NCI-H524 (cell line): ENCODE data around the gene DDX46.
"Not testable (repeated sequence)": the region's sequence is repeated elsewhere in the genome, so short reads cannot be mapped to it uniquely, and the experiment has no call there.

Experiments
- DNase-seq, 2 experiments: peaks; one replicate each; lab custom pipeline; 2025; lab: John Stamatoyannopoulos, UW

The DDX46 gene

GRCh38 chr5:134784946-134785620 is 26.5 kb downstream of the DDX46 start:
- DNase-seq, result no peak

DNA sequence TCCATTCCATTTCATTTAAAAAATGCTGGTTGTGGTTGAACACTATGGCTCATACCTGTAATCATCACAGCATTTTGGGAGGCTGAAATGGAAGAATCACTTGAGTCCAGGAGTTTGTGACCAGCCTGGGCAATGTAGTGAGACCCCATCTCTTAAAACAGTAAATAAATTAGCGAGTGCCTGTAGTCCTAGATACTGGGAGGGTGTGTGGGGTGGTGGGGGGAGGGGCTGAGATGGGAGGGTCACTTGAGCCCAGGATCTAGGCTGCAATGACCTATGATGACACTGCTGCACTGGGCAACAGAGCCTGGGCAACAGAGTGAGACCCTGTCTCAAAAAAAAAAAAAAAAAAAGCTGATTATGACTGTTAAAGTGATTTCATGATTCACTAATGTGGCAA is 29.1 kb downstream of the DDX46 start:
- no peak for DNase-seq

DNA sequence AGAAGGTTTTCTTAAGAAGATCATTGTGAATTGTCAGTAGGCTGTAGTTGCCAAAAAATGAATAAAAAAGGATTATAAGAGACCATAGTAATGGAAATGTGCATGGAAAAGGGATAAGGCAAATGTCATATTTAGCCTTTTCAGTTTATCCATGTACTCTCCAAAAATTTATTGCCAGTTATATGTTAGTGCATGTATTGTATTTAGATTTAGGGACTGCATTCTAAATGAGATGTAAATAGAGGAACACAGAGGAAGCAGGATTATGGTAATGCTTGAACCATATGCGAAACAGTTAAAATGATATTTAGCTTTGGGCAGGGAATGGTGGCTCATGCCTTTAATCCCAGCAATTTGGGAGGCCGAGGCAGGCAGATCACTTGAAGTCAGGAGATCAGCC is 33.0 kb downstream of the DDX46 start:
- no peak for DNase-seq

DNA sequence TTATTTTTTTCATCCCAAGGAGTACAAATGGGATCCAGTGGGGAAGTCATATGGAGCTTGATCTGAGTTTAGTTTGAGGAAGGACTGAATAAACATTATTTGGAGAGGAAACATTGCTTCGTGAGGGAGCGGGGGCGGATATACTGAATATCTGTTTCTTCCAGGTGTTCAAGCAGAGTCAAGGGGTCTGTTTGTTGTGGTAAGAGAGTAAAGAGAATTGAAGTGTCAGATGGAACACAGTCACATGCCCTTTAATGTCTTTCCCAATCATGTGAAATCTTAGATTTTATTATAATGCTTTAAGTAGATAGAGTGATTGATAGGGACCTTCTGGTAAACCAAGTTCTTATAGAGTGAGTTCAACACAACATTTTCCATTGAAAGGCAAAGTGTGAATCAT is 33.7 kb downstream of the DDX46 start:
- DNase-seq, result no peak

DNA sequence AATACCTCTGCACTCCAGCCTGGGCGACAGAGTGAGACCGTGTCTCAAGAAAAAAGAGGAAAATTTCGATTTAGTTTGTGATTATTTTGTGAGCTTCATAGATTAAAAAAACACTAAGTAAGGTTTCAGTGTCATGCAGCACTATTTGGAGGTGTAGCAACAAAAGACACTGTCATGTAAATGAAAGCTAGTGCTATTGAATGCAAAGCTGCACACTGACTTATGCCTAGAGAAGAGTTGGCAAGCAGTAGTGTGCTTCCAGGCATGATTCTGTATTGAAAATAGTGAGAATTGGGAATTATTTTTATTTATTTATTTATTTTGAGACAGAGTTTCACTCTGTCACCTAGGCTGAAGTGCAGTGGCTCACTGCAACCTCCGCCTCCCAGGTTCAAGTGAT is 34.5 kb downstream of the DDX46 start:
- no peak for DNase-seq

- no peak for DNase-seq
Observed at GRCh38 chr5:134794082-134794481, 35.5 kb downstream of the DDX46 start.

- DNase-seq, result no peak
Observed at GRCh38 chr5:134794819-134795218, 36.2 kb downstream of the DDX46 start.

- DNase-seq, result no peak
Observed at GRCh38 chr5:134798468-134798867, 39.9 kb downstream of the DDX46 start.

DNA sequence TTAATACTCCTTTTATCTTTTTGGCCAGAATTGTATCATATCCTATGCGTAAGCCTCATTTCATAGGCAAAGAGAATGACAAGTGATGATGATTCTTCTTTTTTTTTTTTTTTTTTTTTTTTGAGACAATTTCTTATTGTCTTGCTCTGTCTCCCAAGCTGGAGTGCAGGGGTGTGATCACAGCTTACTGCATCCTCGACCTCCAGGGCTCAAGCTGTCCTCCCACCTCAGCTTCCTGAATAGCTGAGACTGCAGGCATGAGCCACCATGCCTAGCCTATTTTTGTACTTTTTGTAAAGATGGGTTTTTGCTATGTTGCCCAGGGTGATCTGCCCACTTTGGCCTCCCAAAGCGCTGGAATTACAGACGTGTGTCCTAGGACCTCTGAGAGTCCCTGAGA is 45.2 kb downstream of the DDX46 start:
- no peak for DNase-seq

DNA sequence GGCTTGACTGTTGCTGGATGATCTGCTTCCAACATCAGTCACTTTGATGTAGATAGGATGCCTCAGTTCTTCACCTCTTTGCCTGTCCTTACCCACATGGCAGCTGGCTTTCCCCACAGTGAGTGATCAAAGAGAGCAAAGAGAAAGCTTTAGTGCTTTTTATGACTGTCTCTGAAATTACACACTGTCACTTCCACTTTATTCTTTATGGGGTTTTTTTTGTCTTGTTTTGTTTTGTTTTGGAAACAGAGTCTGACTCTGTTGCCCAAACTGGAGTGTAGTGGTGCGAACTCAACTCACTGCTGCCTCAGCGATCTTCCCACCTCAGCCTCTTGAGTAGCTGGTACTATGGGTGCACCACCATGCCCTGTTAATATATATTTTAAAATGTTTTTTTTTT is 54.8 kb downstream of the DDX46 start:
- DNase-seq, result no peak

- DNase-seq, result no peak
Observed at GRCh38 chr5:134813827-134814226, 55.2 kb downstream of the DDX46 start.

DNA sequence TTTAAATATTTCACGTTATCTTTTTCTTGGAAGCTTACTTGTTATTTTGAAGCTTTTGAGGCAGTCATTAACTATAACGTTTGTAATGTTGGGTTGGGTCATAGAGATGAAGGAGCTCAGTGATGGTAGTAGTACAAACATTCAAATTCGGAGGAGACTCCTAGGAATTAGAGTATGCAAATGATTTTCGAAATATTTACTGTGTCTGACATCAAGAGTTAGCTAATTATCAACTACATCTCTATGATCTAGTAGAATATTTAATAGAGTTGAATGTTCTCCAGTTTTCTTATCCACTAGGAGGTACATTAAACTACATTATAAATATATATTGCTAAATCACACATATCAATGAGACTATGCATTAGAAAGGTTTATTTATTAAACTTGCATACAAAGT is 58.4 kb downstream of the DDX46 start:
- no peak for DNase-seq

DNA sequence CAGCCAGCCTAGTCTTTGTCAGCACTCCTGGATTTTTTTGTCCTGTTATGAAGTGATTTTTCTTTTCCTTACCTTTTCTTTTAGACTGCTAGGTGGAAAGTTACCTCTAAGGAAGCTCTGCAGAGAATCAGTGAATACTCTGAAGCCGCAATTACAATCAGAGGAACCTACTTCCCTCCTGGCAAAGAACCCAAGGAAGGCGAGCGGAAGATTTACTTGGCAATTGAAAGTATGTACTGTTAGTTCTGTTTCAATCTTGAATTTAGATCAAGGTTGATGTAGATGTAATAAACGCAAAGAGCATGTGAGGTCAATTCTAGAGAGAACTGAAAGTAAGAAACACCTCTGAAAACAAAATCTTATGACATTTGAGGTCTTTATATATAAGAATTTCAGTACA is 60.2 kb downstream of the DDX46 start:
- no peak for DNase-seq

DNA sequence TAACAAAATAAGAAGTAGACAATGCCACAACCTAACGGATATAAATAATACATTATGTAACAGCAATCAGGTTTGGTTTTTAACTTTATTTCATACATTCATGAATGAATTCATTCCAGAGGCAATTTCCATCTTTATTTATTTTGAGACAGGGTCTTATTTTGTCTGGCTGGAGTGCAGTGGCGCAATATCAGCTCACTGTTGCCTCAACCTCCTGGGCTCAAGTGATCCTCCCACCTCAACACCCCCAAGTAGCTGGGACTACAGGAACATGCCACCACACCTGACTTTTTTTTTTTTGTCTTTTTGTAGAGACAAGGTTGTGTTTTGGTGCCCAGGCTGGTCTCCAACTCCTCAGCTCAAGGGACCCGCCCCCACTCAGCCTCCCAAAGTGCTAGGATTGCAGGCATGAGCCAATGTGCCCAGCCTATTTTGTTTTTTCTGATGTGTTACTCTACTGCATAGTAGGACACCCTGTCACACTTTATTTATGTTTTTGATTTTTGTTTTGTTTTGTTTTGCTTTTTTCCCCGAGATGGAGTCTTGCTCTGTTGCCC is 60.9 kb downstream of the DDX46 start:
- DNase-seq, result no peak

DNA sequence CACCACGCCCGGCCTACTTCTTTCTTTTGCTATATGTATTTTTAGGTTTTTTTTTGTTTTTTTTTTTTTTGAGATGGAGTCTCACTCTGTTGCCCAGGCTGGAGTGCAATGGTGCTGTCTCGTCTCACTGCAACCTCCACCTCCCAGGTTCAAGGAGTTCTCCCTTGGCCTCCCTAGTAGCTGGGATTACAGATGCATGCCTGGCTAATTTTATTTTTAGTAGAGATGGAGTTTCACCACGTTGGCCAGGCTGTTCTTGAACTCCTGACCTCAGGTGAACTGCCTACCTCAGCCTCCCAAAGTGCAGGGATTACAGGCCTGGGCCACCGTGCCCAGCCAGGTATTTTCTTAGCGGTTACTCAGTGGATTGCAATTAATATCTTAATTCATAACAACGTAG is 63.3 kb downstream of the DDX46 start:
- DNase-seq, result no peak

DNA sequence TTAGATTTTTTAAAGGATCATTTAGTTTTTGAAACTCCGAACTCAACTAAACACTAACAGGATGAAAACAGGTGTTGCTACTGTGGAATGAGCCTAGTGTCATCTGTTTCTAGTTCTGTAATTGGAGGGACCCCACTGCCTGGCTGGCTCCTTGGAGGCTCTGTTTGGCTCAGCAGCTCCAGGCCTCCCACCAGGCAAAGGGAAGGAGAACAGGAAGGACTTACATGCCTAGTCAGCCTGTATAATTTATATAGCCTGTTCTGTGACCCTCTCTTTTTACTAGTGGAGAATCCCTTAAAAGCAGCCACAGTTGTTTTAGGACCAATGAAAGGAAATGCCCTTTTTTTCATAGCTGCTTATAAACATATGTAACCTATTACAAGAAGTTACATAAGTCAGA is 66.1 kb downstream of the DDX46 start:
- no peak for DNase-seq

- DNase-seq, result no peak
Observed at GRCh38 chr5:134825212-134825611, 66.6 kb downstream of the DDX46 start.

DNA sequence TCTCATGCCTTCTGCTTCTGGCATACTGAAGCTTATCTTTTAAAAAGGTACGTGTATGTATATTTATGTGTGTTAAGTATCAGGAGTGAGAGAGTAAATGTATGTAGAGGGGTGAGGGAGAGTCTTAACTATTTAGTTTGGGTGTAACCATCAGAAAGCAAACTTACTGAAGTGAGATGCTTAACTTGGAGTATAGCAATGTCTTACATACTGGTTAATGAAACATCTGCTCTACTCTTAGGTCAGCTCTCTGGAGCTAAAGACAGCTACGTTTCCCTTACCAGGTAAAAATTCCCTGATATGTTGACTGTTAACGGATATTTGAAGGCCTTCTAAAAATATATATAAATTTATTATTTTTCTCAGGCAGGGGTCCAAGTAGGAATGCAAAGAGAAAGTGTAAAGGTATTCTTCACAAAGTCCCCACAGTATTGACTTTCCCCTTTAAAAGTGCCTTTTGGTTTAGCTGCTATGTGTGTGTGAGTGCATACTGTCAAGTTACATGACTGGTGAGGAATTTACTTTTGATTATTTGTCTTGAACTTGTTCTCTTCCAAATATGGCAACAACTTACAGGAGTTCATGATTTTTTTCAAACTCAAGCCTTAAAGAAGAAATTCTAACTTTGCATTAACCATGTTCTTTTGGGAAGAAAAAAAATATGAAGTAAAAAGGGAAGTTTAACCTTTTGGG is 74.9 kb downstream of the DDX46 start:
- no peak for DNase-seq

DNA sequence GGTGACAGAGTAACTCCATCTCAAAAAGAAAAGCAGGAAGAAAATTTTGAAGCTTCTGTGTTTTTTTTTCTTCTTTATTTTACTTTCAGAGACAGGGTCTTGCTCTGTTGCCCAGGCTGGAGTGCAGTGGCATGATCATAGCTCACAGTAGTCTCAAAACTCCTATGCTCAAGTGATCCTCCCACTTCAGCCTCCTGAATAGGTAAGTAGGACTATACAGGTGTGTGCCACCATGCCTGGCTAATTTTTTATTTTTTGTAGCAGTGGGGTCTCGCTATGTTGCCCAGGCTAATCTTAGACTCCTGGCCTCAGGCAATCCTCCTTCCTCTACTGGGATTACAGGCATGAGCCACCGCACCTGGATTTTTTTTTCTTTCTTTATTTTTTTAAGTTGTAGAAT is 77.0 kb downstream of the DDX46 start:
- DNase-seq, result no peak

DNA sequence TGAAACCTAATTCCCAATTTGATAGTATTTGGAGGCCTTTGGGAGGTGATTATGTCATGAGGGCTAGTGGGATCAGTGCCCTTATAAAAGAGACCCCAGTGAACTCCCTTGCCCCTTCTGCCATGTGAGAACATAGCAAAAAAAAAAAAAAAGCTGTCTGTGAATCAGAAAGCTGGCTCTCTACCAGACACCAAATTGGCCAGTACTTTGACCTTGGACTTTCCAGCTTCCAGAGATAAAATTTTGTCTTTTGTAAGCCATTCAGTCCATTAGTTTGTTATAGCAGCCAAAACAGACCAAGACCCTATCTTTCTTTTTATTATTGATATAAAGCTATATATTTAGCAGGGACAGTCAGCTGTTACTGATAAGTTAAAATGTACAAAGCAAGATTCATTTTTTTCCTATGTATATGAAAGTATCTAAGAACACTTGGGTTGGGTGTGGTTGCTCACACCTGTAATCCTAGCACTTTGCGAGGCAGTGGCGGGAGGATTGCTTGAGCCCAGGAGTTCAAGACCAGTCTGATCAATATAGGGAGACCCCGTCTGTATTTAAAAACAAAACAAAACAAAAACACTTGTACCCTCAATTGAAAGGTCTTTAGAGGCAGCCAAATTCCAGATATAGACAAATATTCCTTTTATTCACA is 79.1 kb downstream of the DDX46 start:
- no peak for DNase-seq

DNA sequence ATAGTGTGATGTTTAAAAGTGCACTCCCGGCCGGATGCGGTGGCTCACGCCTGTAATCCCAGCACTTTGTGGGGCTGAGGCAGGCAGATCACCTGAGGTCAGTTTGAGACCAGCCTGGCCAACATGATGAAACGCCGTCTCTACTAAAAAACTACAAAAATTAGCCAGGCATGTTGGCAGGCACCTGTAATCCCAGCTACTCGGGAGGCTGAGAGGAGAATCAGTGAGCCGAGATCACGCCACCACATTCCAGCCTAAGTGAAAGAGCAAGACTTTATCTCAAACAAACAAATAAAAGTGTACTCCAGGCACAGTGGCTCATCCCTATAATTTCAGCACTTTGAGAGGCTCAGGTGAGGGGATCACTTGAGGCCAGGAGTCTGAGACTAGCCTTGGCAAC is 79.8 kb downstream of the DDX46 start:
- DNase-seq, result not testable (repeated sequence)

DNA sequence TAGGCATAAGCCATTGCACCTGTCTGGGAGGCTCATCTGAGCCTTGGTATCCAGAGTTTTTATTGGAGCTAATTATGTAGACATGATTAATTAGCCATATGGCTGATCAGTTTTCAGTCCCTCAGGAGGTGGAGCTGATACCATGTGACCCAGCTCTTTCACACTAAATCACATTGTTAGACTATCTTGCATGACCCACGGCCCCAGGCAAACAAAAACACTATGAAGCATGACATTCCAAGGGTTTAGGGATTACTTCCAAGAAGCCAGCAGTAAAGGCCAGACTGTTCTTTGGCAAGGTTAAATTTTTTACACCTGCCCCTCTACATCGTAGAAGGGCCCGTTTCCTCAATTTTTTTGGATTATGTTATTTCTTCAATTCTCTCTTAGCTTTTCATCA is 82.2 kb downstream of the DDX46 start:
- DNase-seq, result no peak

DNA sequence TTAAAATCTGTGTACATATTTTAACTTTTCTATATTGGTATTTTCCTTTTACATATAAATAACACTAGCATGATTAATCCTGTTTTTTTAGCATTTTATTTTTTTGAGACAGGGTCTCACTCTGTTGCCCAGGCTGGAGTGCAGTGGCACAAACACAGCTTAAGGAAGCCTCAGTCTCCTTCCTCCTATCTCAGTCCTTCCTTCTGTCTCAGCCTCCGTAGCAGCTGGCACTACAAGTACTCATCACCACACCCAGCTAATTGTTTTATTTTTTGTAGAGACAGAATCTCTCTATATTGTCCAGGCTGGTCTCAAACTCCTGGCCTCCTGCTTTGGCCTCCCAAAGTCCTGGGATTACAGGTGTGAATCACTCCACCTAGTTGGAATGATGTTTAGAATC is 85.7 kb downstream of the DDX46 start:
- no peak for DNase-seq
